Suprapubic skin (tissue), 4 donors: ENCODE results near the gene GNAQ. TPM values are rescaled to one million over a fixed set of nuclear protein-coding genes. Genes with fewer than 3 reads are reported as not detected.

Experiments
- DNase-seq, 2 donors: peaks; one replicate each; pipeline ENCODE4 v3.0.0-alpha.2; 2019; ENCODE audit warnings: low spot score in 2 of 2
- H3K27ac ChIP-seq: fragments of 200-600 bp; sonication (generic); one replicate; pipeline ENCODE4 v1.5.1; 2019
- H3K27me3 ChIP-seq: fragments of 200-600 bp; sonication (generic); one replicate; pipeline ENCODE4 v1.5.1; 2019
- H3K36me3 ChIP-seq: fragments of 200-600 bp; sonication (generic); one replicate; pipeline ENCODE4 v1.5.1; 2019
- H3K4me1 ChIP-seq: fragments of 200-600 bp; sonication (generic); one replicate; pipeline ENCODE4 v1.5.1; 2019
- H3K4me3 ChIP-seq: fragments of 200-600 bp; sonication (generic); one replicate; pipeline ENCODE4 v1.5.1; 2019; ENCODE audit warnings: mild to moderate bottlenecking
- H3K9me3 ChIP-seq: fragments of 200-600 bp; sonication (generic); one replicate; pipeline ENCODE4 v1.5.1; 2019
- CTCF ChIP-seq, 2 donors: fragments of 200-600 bp in 1 of 2; fragments of 450-650 bp in 1 of 2; sonication (generic) in 1 of 2; IDR thresholded peaks; one replicate each; pipeline ENCODE4 v1.5.1; 2016 to 2019; ENCODE audit warnings: antibody characterized with exemption in 2 of 2, mild to moderate bottlenecking in 1 of 2, moderate library complexity in 1 of 2
- EP300 ChIP-seq: sonication (generic); formaldehyde crosslinking; IDR thresholded peaks from one replicate; pipeline ENCODE4 v1.6.1; 2017; ENCODE audit warnings: antibody characterized with exemption
- POLR2A ChIP-seq, 2 donors: fragments of 450-650 bp; IDR thresholded peaks; one replicate each; pipeline ENCODE4 v1.6.1; 2017; ENCODE audit warnings: antibody characterized with exemption in 2 of 2, mild to moderate bottlenecking in 2 of 2, moderate library complexity in 2 of 2
- POLR2AphosphoS5 ChIP-seq, 3 donors: sonication (generic); formaldehyde crosslinking; IDR thresholded peaks; one replicate each; pipeline ENCODE4 v1.6.1; 2017; ENCODE audit warnings: antibody characterized with exemption in 3 of 3
- WGBS: methylation state at CpG from one replicate; pipeline ENCODE4 v1.1.5; 2018; 5-methylcytosine and 5-hydroxymethylcytosine counted together
- total RNA-seq, 4 donors: library from RNA; depleted of rRNA; stranded (reverse); fragments of >200 nt; gene quantifications; one replicate each; pipeline ENCODE4 v1.1.0, GENCODE V29; 2016

Gene GNAQ
- total RNA-seq, 4 donors from 2014 or later, result 16.0 to 29.0 (median 17.7) TPM

- no peak overlapping the region for H3K27ac ChIP-seq
- peaks cover 3% of the 10 kb centered on the region for H3K36me3 ChIP-seq
- no peak for DNase-seq
- peaks cover 22% of the 10 kb centered on the region for H3K4me1 ChIP-seq
- TF ChIP-seq EP300 (no peak), CTCF (IDR thresholded peaks at IDR 0.05) (no peak)
- H3K4me3 ChIP-seq, result no peak overlapping the region
- H3K27me3 ChIP-seq, result no peaks in the 10 kb centered on the region
- 93% methylated on average over 4 of the region's 4 CpGs for WGBS
- no peaks in the 10 kb centered on the region for H3K9me3 ChIP-seq
Observed at GRCh38 chr9:77810637-77811119, 220.9 kb downstream of the GNAQ start.

GRCh38 chr9:77810047-77810446 lies 221.6 kb downstream of the GNAQ start:
- peaks cover 25% of the 10 kb centered on the region for H3K4me1 ChIP-seq
- H3K4me3 ChIP-seq, result no peak overlapping the region
- no peak for DNase-seq
- no peak overlapping the region for H3K27ac ChIP-seq
- TF ChIP-seq POLR2A (IDR thresholded peaks at IDR 0.05) (no peak), EP300 (no peak), CTCF (IDR thresholded peaks at IDR 0.05) (no peak), POLR2AphosphoS5 (IDR thresholded peaks at IDR 0.05) (no peak)
- WGBS, result 91% methylated on average over 1 of the region's 1 CpG
- no peaks in the 10 kb centered on the region for H3K27me3 ChIP-seq
- H3K36me3 ChIP-seq, result peaks cover 3% of the 10 kb centered on the region
- H3K9me3 ChIP-seq, result no peaks in the 10 kb centered on the region

- Histone ChIP-seq H3K27me3 (no peaks in the 10 kb centered on the region), H3K27ac (no peak overlapping the region), H3K4me1 (peaks cover 25% of the 10 kb centered on the region), H3K9me3 (no peaks in the 10 kb centered on the region), H3K4me3 (no peak overlapping the region), H3K36me3 (peaks cover 3% of the 10 kb centered on the region)
- DNase-seq, result no peak
- WGBS, result 91% methylated on average over 1 of the region's 1 CpG
- TF ChIP-seq POLR2AphosphoS5 (IDR thresholded peaks at IDR 0.05) (no peak), EP300 (no peak), POLR2A (IDR thresholded peaks at IDR 0.05) (no peak), CTCF (IDR thresholded peaks at IDR 0.05) (no peak)
Observed at GRCh38 chr9:77809552-77809951, 222.1 kb downstream of the GNAQ start.

GRCh38 chr9:77808751-77809081 lies 222.9 kb downstream of the GNAQ start:
- TF ChIP-seq POLR2A (IDR thresholded peaks at IDR 0.05) (no peak), CTCF (IDR thresholded peaks at IDR 0.05) (no peak), EP300 (no peak), POLR2AphosphoS5 (IDR thresholded peaks at IDR 0.05) (no peak)
- no peak for DNase-seq
- H3K27ac ChIP-seq, result no peak overlapping the region
- no peak overlapping the region for H3K4me3 ChIP-seq
- H3K27me3 ChIP-seq, result no peaks in the 10 kb centered on the region
- no peaks in the 10 kb centered on the region for H3K9me3 ChIP-seq
- H3K36me3 ChIP-seq, result peaks cover 3% of the 10 kb centered on the region
- 82% methylated on average over 2 of the region's 2 CpGs for WGBS
- H3K4me1 ChIP-seq, result peaks cover 25% of the 10 kb centered on the region

GRCh38 chr9:77807846-77808750 lies 223.5 kb downstream of the GNAQ start:
- Histone ChIP-seq H3K4me3 (no peak overlapping the region), H3K36me3 (peaks cover 3% of the 10 kb centered on the region), H3K27me3 (no peaks in the 10 kb centered on the region), H3K9me3 (no peaks in the 10 kb centered on the region), H3K27ac (peak overlapping the region; percentile 23), H3K4me1 (peaks cover 25% of the 10 kb centered on the region)
- no peak for DNase-seq
- 57% methylated on average over 6 of the region's 6 CpGs for WGBS
- TF ChIP-seq EP300, result no peak
- no peak for TF ChIP-seq CTCF (IDR thresholded peaks at IDR 0.05)
- no peak for TF ChIP-seq POLR2A (IDR thresholded peaks at IDR 0.05)
- TF ChIP-seq POLR2AphosphoS5 (IDR thresholded peaks at IDR 0.05), result no peak
